Parathyroid adenoma (tissue), 2 donors: Measurements from ENCODE around the gene FRMD4A.

Experiments
- H2AFZ ChIP-seq: fragments of 300-600 bp; sonication (generic); one replicate; pipeline ENCODE4 v1.7.0; 2017; ENCODE audit warnings: antibody characterized with exemption, mild to moderate bottlenecking
- H3K27ac ChIP-seq: fragments of 300-600 bp; sonication (generic); one replicate; pipeline ENCODE4 v1.7.0; 2017
- H3K27me3 ChIP-seq: fragments of 300-600 bp; sonication (generic); one replicate; pipeline ENCODE4 v1.7.0; 2017; ENCODE audit warnings: low read length; ENCODE audit not compliant: control insufficient read depth, insufficient read depth
- H3K36me3 ChIP-seq: fragments of 300-600 bp; sonication (generic); one replicate; pipeline ENCODE4 v1.7.0; 2017; ENCODE audit warnings: low read length; ENCODE audit not compliant: control insufficient read depth, insufficient read depth
- H3K4me1 ChIP-seq: fragments of 300-600 bp; sonication (generic); one replicate; pipeline ENCODE4 v1.7.0; 2017; ENCODE audit warnings: control low read depth
- H3K4me2 ChIP-seq: fragments of 300-600 bp; sonication (generic); one replicate; pipeline ENCODE4 v1.7.0; 2017; ENCODE audit warnings: low read length
- H3K4me3 ChIP-seq: fragments of 300-600 bp; sonication (generic); one replicate; pipeline ENCODE4 v1.7.0; 2017; ENCODE audit warnings: low read depth, low read length
- H3K79me2 ChIP-seq: fragments of 300-600 bp; sonication (generic); one replicate; pipeline ENCODE4 v1.7.0; 2017; ENCODE audit warnings: control low read depth
- H3K9ac ChIP-seq: fragments of 300-600 bp; sonication (generic); one replicate; pipeline ENCODE4 v1.7.0; 2017; ENCODE audit warnings: mild to moderate bottlenecking
- H3K9me3 ChIP-seq: fragments of 300-600 bp; sonication (generic); one replicate; pipeline ENCODE4 v1.7.0; 2017; ENCODE audit warnings: low read length; ENCODE audit not compliant: control insufficient read depth
- TF ChIP-seq, protein P1 (sequence below): fragments of 300-600 bp; sonication (generic); IDR thresholded peaks from one replicate; pipeline ENCODE4 v1.7.0; 2017; ENCODE audit warnings: antibody characterized with exemption, mild to moderate bottlenecking
- donor health status: primary hyperparathyroidism.

The FRMD4A gene

GRCh38 chr10:13711291-13711690, 619.4 kb downstream of the FRMD4A start:
- no peak overlapping the region for H3K27ac ChIP-seq
- H3K9ac ChIP-seq, result no peak overlapping the region
- no peaks in the 10 kb centered on the region for H3K9me3 ChIP-seq
- H3K79me2 ChIP-seq, result no peaks in the 10 kb centered on the region
- TF ChIP-seq, protein P1, sequence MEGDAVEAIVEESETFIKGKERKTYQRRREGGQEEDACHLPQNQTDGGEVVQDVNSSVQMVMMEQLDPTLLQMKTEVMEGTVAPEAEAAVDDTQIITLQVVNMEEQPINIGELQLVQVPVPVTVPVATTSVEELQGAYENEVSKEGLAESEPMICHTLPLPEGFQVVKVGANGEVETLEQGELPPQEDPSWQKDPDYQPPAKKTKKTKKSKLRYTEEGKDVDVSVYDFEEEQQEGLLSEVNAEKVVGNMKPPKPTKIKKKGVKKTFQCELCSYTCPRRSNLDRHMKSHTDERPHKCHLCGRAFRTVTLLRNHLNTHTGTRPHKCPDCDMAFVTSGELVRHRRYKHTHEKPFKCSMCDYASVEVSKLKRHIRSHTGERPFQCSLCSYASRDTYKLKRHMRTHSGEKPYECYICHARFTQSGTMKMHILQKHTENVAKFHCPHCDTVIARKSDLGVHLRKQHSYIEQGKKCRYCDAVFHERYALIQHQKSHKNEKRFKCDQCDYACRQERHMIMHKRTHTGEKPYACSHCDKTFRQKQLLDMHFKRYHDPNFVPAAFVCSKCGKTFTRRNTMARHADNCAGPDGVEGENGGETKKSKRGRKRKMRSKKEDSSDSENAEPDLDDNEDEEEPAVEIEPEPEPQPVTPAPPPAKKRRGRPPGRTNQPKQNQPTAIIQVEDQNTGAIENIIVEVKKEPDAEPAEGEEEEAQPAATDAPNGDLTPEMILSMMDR, result no peak
- no peak overlapping the region for H2AFZ ChIP-seq
- peaks cover 5% of the 10 kb centered on the region for H3K4me1 ChIP-seq
- no peak overlapping the region for H3K4me2 ChIP-seq
- H3K4me3 ChIP-seq, result no peak overlapping the region
- H3K27me3 ChIP-seq, result no peaks in the 10 kb centered on the region
- H3K36me3 ChIP-seq, result no peaks in the 10 kb centered on the region

DNA sequence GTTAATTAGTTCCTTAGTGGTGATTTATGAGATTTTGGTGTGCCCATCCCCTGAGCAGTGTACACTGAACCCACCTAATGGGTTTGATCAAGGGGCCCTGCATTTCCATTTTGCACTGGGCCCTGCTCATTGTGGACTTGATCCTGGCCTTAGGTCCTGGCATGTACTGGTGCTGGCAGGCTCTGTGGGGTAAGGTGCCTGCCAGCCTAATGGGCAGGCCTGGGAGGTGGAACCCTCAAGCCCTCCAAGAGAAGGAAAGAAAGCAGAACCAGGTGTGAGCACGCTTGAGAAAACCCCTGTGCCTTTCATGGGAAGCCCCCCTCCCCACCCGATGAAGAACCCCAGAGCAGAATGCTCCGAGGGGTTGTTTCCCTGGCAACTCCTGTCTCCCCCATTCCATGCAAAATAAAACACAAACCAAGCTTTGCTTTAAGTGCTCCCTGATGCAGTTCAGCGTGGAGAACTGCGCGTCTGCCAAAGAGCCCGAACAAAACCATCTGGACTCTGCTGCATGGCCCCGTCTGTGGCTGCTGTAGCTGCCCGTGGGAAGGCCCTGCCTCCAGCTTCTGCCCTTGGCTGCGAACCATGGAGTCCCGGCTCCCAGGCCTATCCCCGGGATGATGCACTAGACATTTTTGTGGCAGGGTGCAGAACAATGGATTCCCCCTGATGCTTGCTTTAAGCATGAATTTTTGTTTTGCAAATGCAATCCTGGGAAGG, 620.6 kb downstream of the FRMD4A start:
- H3K4me3 ChIP-seq, result no peak overlapping the region
- H3K79me2 ChIP-seq, result no peaks in the 10 kb centered on the region
- no peaks in the 10 kb centered on the region for H3K27me3 ChIP-seq
- no peak overlapping the region for H2AFZ ChIP-seq
- no peak overlapping the region for H3K27ac ChIP-seq
- H3K4me1 ChIP-seq, result peaks cover 5% of the 10 kb centered on the region
- no peaks in the 10 kb centered on the region for H3K36me3 ChIP-seq
- no peak overlapping the region for H3K9ac ChIP-seq
- no peaks in the 10 kb centered on the region for H3K9me3 ChIP-seq
- TF ChIP-seq, protein P1, result no peak
- no peak overlapping the region for H3K4me2 ChIP-seq

GRCh38 chr10:13708256-13708990, 622.3 kb downstream of the FRMD4A start:
- no peaks in the 10 kb centered on the region for H3K9me3 ChIP-seq
- no peaks in the 10 kb centered on the region for H3K36me3 ChIP-seq
- TF ChIP-seq, protein P1, result no peak
- no peak overlapping the region for H2AFZ ChIP-seq
- H3K27ac ChIP-seq, result no peak overlapping the region
- H3K79me2 ChIP-seq, result no peaks in the 10 kb centered on the region
- H3K4me2 ChIP-seq, result peak overlapping the region; percentile 68
- peaks cover 5% of the 10 kb centered on the region for H3K4me1 ChIP-seq
- no peaks in the 10 kb centered on the region for H3K27me3 ChIP-seq
- H3K9ac ChIP-seq, result no peak overlapping the region
- no peak overlapping the region for H3K4me3 ChIP-seq

GRCh38 chr10:13707156-13707881, 623.4 kb downstream of the FRMD4A start:
- Histone ChIP-seq H3K4me3 (peak overlapping the region; percentile 46), H3K9ac (no peak overlapping the region), H3K4me2 (peak overlapping the region; percentile 68), H3K9me3 (no peaks in the 10 kb centered on the region), H3K27me3 (no peaks in the 10 kb centered on the region), H3K27ac (peak overlapping the region; percentile 30), H3K79me2 (no peaks in the 10 kb centered on the region), H3K36me3 (no peaks in the 10 kb centered on the region), H2AFZ (peak overlapping the region; percentile 84), H3K4me1 (peaks cover 5% of the 10 kb centered on the region)
- TF ChIP-seq, protein P1, result no peak
